ENCODE data around the gene ADAMTS2.

Gene ADAMTS2

DNA sequence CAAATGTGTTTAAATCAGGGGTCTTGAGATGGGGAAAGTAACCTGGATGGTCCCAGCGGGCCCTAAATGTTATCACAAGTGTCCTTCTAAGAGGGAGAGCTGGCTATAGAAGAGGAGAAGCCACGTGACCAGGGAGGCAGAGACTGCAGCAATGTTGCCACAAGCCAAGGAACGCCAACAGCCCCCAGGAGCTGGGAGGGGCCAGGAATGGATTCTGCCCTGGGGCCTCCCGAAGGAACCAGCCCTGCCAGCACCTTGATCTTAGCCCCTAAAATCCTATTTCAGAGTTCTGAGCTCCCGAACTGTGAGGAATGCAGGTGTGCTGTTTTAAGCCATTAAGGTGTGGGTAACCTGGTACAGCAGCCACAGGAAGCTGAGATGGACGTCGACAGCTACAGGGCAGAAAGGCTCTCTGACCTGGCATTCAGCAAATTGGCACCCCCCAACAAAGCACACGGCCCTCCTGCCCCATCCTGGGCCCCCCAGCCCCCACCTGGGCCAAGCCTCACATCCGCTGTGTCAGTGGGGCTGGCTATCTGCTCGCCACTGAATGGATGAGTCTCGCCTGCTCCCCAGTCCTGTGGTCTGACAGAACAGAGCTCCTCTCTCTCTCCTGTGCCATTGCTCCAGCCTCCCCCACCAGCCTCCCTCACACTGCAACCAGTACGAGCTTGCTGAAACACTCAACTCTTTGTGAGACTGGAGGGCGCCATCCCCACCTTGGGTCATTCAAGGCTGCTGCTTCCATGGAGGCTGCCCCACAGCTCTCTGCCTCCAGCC, 78.8 kb downstream of the ADAMTS2 start:
- no peak for DNase-seq (ENCODE audit: low spot score)

DNA sequence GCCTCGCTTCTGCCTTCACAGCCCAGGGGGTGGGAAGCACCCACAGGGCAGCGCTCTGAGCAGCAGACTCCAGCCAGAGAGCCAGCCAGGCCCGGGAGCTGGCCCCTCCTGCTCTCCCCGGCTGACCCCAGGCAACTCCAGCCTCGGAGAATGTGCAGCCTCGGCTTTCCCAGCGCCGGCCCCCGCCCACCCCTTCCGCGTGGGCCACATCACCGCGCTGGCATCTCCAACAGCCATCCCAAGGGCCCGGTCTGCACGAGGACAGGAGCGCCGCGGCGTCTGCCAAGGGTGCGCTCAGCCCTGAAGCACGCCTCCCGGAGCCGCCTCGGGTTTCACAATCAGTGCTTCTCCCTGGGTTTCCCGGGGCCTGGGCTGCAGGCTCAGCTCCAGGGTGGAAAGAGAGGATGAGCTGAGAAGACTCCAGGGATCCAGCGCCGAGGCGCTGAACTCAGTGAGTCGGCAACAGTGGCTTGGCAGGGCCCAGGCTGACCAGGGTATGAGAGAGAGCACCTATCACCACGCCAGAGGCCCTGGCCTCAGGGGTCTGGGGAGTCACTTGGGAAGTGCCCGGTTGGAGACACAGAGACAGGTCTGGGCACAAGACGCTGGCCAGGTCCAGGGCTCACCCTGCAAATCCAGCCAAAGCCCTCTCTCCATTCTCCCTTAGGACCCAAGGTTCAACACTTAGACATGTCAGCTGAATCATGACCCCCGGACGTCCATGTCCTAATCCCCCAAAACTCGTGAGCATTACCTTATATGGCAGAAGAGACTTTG, 79.6 kb downstream of the ADAMTS2 start:
- DNase-seq (ENCODE audit: low spot score): no peak

DNA sequence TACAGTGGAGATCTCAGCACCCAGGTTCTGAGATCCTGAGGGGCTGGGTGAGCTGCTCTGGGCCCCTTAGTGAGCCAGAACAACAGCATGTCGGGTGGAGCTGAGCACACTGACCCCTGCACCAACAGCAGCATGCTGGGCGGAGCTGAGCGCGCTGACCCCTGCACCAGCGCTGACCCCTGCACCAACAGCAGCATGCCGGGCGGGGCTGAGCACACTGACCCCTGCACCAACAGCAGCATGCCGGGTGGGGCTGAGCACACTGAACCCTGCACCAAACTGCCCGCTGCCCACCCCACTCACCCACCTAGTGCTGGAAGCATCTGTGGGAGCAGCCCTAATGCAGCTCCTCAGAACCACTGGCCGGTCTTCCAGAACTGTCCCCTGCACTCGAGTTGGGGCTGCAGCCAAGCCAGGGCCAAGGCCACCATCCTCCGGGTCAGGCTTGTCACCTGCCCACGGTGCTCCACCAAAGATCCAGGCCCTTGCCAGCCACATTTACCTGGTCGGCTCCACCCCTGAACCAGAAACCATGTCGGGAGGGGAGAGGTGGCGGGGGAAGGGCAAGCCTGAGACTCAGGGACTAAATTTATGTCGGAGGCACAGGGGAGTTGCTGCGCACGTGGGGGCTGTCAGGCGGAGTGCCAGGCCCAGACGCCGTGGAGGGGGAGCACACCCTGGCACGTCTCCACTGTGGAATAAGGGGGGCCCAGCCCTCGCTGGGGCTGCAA, 80.3 kb downstream of the ADAMTS2 start:
- no peak for DNase-seq (ENCODE audit: low spot score)

DNA sequence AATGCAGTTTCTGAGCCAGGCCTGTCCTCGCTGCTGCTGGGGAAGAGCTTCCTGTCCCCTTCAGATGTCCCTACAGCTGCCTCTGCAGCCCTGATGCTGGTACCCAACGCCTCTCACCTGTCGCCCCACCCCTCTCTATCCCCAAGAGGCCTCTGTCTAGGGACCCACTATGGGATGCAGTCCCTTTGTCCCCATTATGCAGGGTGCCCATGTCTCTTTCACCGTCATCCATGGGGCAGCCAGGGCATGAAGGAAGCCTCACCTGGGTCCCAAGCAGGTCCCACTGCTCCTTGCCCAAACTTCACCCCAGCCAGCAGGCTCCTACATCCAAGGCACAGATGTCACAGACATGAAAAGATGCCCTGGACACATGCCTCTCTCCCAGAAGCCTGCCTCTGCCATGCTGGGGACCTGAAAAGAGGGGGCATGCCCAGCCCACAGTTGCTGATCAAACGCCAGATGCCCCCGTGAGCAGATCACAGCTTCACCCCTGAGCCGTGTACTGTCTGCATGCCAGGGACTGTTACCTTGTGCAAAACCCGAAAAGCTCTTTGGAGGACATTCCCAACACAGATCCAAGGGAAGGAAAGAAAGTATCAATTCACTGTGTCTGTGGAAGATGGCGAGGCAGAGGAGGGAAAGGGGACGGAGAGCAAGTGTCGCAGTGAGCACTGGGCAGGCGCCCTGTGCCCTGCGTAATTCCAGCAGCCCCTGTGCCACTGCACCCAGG, 81.0 kb downstream of the ADAMTS2 start:
- DNase-seq (ENCODE audit: low spot score): no peak

DNA sequence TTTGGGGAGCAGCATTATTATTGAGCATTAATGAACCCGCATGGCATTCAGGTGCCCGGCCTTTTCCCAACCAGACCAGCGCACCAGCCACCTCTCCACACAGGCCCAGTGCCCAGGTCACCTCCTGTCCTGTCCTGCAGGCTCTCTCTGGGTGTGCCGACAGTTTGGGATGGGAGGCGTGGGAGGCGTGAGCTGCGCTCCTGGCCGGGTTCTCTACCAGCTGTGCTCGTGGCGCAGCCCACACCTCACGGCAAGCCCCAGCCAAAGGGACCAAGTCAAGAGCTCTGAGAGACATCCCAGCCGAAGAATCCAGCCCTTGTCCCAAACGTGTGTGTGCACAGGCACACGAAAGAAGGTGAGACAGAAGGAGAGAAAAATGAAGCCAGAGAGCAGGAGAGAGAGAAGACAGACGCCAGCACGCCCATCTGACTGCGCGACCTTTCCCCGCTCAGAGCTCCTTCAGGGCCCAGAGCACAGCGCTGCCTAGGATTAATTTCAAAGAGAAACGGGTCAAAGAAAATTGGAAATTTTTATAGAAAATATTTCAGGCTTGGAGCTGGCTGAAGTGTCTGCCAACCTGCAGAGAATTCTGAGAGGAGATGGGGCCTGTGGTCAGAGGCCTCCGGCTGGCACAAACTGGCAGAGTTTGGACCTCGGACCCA, 81.7 kb downstream of the ADAMTS2 start:
- DNase-seq (ENCODE audit: low spot score): no peak

DNA sequence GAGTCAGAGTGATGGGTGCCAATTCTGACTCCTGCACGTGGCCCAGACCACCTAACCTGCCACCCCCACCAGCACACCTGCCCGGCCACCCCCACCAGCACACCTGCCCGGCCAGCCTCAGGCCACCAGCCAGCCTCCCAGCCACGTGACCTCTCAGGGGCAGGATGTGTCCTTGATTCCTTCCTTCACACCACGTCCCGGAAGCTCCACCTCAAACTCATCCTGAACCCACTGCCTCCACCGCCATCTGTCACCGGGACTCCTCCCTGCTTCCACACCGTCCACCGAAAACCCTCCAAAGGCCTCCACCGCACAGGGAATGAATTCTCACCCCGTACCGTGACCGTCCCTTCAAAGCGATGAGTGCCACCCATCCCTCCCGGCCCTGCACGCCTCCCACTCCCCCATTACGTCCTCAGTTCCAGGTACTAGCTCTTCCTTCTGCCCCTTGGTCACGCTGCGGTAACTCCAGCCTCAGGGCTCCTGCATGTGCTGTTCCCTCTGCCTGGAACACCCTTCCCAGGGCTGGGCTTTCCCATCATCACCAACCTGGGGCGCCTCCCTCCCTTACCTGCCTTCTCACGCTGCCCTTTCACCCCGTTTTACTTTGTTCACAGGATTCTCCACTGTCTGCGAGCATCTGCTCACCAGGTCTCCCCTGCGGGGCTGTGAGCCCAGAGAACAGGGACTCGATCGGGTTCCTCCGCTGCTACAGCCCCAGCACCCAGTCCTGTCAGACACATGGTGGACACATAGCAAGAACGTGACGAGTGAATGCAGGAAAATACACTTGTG, 82.9 kb downstream of the ADAMTS2 start:
- no peak for DNase-seq (ENCODE audit: low spot score)

DNA sequence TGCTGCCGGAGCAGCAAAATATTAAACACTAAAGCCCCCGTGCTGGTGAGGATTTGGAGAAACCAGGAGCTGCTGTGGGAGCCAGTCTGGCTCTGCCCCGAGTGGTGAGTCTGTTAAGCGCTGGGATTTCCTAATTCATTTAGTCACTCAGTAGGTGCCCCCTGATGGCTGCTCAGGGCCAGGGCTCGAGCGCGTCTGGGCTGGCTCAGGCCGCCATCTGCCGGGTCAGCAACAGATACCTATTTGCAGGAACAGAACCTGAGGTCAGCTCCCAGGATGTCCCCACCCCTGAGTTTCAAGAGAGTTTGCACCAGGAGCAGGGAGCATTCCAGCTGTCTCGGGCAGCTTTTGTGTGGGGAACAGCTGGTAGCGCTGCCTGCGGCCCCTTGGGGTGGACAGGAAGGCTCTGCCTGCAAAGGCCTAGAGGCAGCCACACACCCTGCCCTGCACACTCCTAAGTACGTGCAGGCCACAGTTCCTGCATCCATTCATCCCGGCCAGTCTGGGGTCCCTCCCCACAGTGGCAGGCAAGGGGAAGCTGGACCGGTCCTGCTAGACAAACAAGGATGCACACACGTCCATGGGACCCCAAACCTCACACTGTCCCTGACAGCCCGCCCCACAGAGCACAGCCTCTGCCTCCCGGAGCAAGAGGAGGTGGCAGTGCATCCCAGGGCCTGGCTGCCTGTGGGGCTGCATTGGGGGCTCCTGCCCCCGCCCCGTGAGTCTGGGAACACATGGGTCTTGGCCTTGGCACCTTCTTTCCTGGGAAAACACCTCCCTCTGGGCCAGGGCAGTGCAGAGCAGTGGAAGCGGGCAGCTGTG, 83.7 kb downstream of the ADAMTS2 start:
- no peak for DNase-seq (ENCODE audit: low spot score)

DNA sequence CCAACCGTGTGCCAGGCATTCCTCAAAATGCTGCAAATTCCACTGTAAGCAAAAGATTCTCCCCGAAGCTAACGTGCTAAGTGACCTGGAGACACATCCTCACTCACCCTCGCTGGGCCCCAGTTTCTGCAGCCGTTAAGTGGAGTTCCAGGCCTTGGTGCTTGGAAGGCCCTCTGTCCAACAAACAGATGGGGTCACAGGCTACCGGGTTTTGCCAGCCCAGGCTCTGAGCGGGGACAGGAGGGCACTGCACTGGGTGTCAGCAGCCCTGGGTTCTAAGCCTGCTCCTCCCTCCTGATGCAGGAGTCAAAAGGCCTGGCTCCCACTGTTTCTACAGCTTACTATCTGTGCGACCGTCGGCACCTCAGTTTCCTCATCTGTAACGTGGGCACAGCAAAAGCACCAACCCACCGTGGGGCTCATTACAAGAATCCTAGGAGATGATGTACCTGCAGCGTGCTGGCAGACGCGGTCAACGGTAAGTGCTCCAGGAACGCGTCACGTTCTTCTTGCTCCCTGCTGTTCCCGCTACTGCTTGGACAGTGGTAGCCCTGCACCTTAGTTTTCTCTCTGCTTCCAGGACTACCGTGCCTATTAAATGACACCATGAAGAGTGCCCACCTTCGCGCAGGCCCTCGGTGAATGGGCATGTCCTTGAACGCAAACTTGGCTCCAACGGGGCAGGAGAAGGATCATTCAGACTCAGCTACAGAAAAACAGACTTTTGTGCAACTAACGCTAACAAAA, 84.8 kb downstream of the ADAMTS2 start:
- DNase-seq (ENCODE audit: low spot score): no peak

DNA sequence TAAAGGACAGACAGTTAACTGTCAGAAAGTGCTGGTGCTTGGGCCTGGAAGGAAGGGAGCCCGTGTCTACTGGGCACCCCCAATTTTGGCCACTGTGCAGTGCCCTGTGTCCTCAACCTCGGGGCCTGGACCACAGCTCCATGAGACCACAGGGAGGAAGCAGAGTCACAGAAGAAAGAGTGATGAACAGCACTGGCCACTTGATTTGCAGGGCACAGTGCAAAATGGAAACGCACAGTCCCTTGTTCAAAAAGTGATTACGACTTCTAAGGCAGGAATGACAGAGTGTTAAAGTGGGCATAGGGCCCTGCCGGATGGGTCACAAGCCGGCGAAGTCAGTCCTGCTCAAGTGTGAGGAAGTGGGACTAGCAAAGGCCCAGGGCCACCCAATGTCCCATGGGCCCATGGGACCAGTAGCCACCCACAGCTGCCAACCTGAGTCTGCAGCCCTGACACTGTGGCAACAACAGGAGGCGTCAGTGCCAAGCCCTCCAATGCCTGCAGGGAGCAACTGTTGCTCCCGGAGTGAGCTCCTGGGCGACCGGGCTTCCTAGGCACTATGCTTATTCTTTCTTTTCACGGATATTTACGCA, 85.4 kb downstream of the ADAMTS2 start:
- no peak for DNase-seq (ENCODE audit: low spot score)

DNA sequence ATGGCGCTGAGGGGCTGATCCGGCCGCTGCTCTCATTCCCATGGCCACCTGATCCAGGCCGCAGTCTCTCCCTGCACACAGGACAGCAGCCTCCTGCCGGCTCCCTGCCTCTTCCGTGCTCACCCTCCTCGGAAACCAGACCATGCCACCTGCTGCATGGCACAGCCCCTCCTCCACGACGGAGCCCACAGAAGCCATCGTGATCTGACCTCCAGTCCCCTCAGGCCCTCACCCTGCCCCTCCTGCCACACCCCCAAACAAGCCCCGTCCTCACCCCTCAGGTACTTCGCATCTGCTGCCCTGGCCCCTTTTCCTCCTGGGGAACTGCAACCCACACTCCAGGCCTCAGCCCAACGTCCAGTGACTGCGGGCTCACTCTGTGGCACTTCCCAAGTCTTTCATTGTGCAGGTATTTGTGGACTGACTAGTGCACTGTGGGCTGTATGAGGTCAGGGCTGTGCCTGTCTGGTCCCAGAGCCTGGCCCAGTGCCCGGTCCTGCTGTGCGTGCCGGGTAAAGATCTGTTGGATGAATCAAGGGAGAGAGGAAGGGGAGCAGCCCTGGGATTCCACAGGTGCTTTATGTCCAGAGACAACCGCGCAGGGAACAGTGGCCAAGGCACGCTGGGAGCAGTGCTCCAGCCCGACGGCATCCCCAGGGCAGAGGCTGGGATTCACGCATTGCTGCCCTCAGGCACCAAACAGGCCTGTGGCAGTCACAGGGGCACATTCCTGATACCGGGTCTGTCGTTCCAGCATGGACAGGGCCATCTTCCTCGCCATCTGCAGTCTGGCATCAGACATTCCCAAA, 86.1 kb downstream of the ADAMTS2 start:
- DNase-seq (ENCODE audit: low spot score): no peak

DNA sequence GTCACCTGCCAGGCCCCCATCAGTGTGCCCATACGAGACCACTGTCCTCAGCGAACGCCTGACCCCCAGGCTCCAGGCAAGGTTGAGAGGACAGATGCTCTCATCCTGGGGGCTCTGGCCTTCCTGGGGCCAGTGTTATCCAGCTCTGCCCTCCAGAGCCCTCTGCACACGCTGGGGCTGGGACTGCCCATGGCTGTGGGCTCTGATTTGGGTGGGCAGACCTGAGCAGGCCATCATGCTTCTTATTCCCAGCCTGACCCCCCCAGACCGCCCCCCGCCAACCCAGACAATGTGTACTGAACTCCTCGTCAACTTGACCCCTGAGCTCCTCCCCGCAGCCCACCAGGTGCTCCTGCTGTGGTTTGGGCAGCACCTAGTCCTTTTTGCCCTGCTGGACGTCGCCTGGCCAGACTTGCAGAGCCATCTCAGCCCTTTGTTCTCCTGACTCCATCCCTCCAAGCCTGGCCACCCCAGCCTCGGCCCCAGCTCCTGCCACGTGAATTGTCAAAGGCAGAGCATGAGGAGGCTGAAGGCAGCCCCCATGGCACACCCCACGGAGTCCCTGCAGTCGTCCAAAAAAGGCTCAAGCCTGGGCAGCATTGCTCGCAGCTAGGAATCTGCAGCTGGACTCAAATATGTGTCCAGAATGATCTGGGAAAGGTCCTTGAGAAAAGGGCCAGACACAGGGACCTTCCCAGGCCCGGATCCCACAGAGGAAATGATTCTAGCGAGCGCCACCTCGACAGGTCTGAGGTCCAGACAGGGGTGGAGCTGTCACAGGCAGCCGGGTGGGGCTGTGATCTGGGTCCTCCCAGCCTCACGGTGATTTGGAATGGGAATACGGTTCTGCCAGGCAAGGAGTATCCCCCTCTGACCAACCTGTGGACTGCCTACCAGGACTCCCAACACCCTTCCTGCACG, 87.0 kb downstream of the ADAMTS2 start:
- DNase-seq (ENCODE audit: low spot score): no peak

DNA sequence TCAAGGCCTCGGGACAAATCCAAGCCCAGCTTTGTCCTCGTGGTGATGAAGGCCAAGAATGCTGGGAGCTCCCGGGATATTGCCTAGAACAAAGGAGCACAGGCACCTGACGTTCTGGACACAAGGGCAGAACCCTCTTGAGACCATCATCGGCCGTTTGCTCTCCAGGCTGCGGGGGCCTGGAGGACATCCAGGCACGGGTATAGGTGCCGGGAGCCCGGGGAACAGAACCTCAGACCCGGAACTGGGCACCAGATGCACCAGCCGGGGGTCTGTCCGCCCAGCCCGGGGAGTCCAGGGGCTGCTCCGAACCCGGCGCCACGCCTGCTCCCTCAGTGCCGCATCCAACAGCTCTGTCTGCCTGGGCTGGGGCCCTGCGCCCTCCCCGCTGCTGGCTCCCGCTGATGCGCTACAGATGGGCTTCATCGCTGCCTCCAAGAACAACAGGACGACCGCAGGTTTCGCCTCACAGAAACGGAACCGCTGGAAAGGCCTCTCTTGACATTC, 88.0 kb downstream of the ADAMTS2 start:
- DNase-seq (ENCODE audit: low spot score): no peak

DNA sequence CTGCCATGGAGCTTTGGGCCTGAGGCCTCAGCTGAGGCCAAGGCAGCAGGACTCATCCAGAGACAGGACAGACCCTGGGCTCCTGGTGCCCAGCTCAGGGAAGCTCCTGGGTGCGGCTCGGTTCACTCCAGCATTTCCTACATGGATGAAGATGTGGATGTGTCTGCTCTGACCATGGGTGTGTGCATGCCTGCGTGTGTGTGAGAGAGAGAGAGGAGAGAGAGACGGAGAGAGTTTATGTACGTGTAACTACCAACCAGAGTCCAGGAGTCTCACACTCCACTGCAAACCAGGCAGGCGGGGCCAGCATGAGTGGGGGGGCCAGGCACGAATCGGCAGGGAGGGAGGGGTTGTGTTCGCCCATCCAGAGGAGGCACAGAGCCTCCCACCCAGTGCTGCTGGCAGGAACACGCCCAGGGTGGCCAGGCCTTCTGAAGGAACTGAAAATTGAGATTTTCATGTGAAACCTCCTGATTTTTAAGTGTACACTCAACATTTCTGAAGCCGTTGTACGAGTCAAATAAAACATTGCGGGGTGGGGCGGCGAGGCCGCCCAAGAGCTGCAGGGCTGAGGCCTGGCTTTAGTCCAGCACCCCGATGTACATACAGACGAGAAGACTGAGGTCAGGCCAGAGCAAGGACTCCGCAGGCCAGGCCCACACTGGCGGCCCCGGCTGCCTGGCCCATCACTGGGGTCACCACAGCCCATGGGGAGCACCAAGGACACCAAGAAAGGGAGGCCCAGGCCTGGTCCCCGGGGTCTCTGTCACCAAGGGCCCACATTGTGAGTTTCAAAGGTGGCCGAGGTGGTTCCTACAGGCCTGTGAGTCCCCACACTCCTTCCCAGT, 88.7 kb downstream of the ADAMTS2 start:
- DNase-seq (ENCODE audit: low spot score): no peak

DNA sequence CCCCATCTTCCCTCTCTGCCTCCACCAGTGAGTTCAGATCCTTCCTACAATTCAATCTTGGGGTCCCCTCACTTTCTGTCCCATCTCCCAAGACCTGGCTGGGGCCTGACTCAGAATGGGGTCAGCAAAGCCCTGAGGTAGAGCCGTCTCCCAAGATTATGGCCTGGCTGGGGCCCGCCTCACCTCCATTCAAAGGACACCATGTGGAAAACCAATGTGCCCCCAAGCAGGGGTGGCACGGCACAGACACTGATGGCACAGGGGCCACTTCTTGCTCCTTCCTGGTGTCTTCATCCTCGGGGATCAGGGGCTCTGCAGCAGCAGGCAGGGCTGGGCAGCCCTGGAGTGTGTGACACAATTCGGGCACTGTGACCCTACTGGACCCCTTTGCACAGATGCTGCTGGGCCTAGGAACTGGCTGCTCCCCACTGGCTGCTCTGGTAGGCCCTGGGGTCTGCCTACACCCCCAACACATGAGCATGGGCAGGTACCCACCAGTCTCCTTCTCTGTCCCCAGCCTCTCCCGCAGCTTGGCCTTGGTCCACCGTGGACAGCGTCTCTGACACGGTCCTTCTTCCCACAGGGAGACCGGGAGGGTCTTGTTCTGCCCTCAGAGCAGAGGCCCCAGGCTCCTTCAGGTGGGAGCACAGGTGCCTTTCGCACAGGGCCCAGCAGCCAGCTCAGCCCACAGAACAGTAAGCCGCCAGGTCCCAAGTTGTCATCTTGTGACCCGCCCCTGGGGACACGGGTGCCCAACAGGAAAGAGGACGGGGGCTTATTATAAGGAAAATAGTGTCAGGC, 89.5 kb downstream of the ADAMTS2 start:
- DNase-seq (ENCODE audit: low spot score): no peak

Measured in hematopoietic multipotent progenitor cell treated with erythropoietin and hydrocortisone succinate and interleukin-3 and kit ligand, for 15 days (in vitro differentiated cells).